Measurements from ENCODE around the gene CAAP1. TPM values are rescaled to one million over a fixed set of nuclear protein-coding genes. Genes with fewer than 3 reads are reported as not detected.

CAAP1 gene
- total and polyA plus RNA-seq, 2 of the 13 experiments (the other 11 are each of a cell fraction or from before 2014, with no cell fraction given), result 10.9 to 40.2 TPM

GRCh38 chr9:26892251-26893029 lies at the start of gene CAAP1 (continued):
- TF ChIP-seq NPAS2 (CRISPR knock-in tag; IDR thresholded peaks at IDR 0.05; ENCODE audit: borderline replicate concordance), result peak; percentile 75; the same call in 1 of the 2 replicates
- peak; percentile 96 for TF ChIP-seq SAP130 (CRISPR knock-in tag; IDR thresholded peaks at IDR 0.05; ENCODE audit: low read depth)
- TF ChIP-seq NBN (conservative IDR thresholded peaks at IDR 0.05), result no peak
- TF ChIP-seq ZNF143 (CRISPR knock-in tag; IDR thresholded peaks at IDR 0.05), result peak; percentile 70; the same call in 1 of the 2 replicates
- TF ChIP-seq U2AF2 (IDR thresholded peaks at IDR 0.05; ENCODE audit: low read depth, low read length), result no peak
- TF ChIP-seq ATF7 (IDR thresholded peaks at IDR 0.05), result no peak
- 0 out of 2 replicates have a peak, but pooled peaks have one; percentile 54 for TF ChIP-seq ATF7 (CRISPR knock-in tag; IDR thresholded peaks at IDR 0.05)
- no peak for TF ChIP-seq SP1 (IDR thresholded peaks at IDR 0.05)
- peak; percentile 80 for TF ChIP-seq SP1 (CRISPR knock-in tag; IDR thresholded peaks at IDR 0.05)
- peak; percentile 91 for TF ChIP-seq NR0B2 (CRISPR knock-in tag; IDR thresholded peaks at IDR 0.05)
- TF ChIP-seq ZNF383 (CRISPR knock-in tag; IDR thresholded peaks at IDR 0.05; ENCODE audit: borderline replicate concordance), result no peak
- no peak for TF ChIP-seq HMGA1 (CRISPR knock-in tag; conservative IDR thresholded peaks at IDR 0.05)
- TF ChIP-seq HOXA9 (CRISPR knock-in tag; IDR thresholded peaks at IDR 0.05; ENCODE audit: borderline replicate concordance), result peak; percentile 91
- no peak for TF ChIP-seq GPN1 (CRISPR knock-in tag; IDR thresholded peaks at IDR 0.05; ENCODE audit: borderline replicate concordance)
- peak; percentile 83; the same call in 1 of the 2 replicates for TF ChIP-seq ARID2 (CRISPR knock-in tag; IDR thresholded peaks at IDR 0.05; ENCODE audit: borderline replicate concordance)
- no peak for TF ChIP-seq RFX1 (IDR thresholded peaks at IDR 0.05)
- no peak for TF ChIP-seq DDIT3 (CRISPR knock-in tag; IDR thresholded peaks at IDR 0.05)
- TF ChIP-seq E2F5 (CRISPR knock-in tag; conservative IDR thresholded peaks at IDR 0.05), result no peak
- TF ChIP-seq ZNF460 (CRISPR knock-in tag; IDR thresholded peaks at IDR 0.05; ENCODE audit: borderline replicate concordance), result no peak; the same call in 1 of the 2 replicates
- peak; percentile 36; the same call in 1 of the 2 replicates for TF ChIP-seq RELA (CRISPR knock-in tag; IDR thresholded peaks at IDR 0.05)
- no peak for TF ChIP-seq ZNF570 (CRISPR knock-in tag; IDR thresholded peaks at IDR 0.05; ENCODE audit: borderline replicate concordance)
- peak; percentile 95 for TF ChIP-seq ELF4 (CRISPR knock-in tag; IDR thresholded peaks at IDR 0.05; ENCODE audit: borderline replicate concordance)
- TF ChIP-seq ZHX2 (IDR thresholded peaks at IDR 0.05; ENCODE audit: low read depth), result peak; percentile 91
- TF ChIP-seq ZHX2 (CRISPR knock-in tag; IDR thresholded peaks at IDR 0.05; ENCODE audit: borderline replicate concordance), result no peak
- TF ChIP-seq ZNF75D (CRISPR knock-in tag; IDR thresholded peaks at IDR 0.05; ENCODE audit: borderline replicate concordance), result no peak
